HG02642 (cell line): ENCODE data around the gene NDUFS6.

Experiments used
- ATAC-seq: cut with Tn5 transposase; IDR thresholded peaks from one replicate; pipeline ENCODE4 v1.9.1; 2021; ENCODE audit warnings: mild to moderate bottlenecking; ENCODE audit not compliant: unreplicated experiment, poor library complexity

The NDUFS6 gene

DNA sequence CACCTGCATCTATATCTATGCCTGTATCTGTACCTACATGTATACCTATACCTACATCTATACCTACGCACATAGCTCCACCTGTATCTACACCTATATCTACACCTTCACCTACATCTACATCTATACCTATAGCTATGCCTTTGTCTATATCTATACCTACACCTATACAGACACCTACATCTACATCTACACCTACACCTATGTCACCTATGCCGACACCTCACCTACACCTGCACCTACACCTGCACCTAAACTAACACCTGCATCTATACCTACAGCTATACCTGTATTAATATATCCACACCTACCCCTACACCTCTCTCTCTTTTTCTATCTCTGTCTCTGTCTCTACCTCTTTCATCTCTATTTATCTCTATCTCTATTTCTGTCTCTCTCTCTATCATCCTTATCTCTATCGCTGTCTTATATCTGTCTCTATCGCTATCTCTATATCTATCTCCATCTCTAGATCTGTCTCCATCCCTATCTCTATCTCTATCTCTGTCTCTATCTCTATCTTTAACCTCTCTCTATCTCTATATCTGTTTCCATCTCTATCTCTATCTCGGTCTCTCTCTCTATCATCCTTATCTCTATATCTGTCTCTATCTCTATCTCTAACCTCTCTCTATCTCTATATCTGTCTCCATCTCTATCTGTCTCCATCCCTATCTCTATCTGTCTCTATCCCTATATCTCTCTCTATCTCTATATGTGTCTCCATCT is 43.7 kb downstream of the NDUFS6 start:
- ATAC-seq: no peak

DNA sequence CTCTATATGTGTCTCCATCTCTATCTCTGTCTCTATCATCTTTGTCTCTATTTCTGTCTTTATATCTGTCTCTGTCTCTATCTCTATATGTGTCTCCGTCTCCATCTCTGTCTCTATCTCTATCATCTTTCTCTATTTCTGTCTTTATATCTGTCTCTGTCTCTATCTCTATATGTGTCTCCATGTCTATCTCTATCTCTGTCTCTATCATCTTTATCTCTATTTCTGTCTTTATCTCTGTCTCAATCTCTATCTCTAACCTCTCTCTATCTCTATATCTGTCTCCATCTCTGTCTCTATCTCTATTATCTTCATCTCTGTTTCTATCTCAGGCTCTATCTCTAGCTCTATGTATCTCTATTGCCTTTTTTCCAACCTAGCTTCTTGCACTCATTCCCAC is 44.5 kb downstream of the NDUFS6 start:
- ATAC-seq: no peak

DNA sequence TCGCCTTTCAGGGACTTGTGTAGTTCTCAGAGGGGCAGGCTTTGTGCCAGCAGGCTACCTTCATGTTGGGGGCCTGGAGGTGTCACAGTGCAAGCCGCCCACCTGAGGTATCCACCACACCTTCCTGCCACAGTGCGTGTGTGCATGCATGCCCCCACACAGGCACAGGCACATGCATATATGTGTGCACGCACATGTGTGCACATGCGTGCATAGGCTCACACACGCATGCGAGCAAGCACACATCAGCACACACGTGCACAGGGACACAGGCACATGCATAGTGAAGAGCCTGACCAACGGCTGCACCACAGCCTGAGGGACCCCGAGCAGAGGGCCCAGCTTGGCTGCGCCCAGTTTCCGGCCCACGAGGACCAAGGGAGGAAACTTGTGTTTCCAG is 45.4 kb downstream of the NDUFS6 start:
- ATAC-seq: no peak

DNA sequence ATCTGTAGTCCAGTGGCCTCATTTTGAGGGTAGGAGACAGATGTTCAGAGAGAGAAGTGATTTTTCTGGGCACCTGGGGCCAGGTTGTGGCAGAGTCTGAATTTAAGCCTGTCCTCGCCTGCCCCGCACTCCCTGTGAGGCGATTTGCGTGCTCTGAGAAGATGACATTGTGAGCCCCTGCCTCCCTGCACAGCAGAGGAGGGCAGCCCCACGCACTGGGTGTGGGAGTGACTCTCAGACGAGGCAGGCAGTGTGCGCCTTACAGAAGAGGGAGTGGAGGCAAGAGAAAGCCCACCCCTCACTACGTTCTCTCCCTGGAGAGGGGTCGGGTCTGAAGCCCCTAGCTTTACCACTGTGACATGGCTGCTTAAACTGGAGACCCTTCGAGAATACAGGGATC is 45.8 kb downstream of the NDUFS6 start:
- ATAC-seq: no peak

DNA sequence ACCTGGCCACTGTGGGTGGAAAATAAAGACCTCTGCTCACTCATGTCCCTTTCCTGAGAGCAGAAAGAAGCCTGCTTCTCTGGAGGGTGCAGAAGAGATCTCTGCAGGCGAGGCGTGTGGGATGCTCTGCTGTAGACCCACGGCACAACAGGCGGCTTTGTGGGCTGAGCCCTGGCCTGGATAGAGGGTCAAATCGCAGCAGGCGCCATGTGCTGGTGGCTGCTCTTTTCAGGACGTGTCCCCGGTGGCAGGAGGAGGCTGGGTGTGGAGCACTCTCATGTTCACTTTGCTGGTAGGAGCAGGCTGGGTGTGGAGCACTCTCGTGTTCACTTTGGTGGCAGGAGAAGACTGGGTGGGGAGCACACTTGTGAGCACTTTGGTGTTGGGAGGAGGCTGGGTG is 46.4 kb downstream of the NDUFS6 start:
- no peak for ATAC-seq

DNA sequence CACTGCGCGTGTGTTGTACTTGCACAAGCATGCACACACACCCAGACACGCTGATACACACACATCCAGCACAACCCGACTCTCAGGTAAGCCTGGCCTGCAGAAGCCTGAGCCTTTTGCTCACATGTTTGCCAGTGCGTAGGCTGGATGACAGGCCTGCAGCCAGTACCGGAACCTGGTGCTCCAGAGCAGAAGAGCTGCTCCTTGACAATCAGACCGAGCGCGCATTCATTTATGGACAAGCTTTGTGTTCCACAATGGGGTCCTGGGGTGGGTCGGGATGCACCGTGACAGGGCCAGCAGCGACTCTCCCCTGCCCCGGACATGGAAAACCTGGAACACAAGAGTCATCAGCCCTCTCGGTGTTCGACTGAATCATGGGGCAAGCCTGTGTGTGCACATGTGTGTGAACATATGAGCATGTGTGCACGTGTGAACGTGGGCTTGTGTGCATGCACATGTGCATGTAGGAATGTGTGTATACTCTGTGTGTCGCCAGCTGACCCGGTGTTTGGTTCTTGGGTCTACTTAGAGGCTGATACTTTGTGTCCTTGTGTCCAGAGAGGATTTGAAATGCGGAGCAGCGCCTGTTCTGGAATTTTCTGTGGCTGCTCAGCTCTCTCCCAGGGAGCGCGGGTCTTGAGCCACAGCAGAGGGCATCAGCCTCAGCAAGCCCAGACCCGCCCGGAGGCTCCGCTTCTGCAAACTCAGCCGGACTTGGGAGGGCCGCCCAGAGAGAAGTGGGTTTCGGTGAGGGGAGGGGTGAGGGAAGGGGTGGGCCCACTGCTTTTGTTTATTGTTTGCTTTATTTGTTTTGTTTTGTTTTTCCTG is 49.3 kb downstream of the NDUFS6 start:
- no peak for ATAC-seq

DNA sequence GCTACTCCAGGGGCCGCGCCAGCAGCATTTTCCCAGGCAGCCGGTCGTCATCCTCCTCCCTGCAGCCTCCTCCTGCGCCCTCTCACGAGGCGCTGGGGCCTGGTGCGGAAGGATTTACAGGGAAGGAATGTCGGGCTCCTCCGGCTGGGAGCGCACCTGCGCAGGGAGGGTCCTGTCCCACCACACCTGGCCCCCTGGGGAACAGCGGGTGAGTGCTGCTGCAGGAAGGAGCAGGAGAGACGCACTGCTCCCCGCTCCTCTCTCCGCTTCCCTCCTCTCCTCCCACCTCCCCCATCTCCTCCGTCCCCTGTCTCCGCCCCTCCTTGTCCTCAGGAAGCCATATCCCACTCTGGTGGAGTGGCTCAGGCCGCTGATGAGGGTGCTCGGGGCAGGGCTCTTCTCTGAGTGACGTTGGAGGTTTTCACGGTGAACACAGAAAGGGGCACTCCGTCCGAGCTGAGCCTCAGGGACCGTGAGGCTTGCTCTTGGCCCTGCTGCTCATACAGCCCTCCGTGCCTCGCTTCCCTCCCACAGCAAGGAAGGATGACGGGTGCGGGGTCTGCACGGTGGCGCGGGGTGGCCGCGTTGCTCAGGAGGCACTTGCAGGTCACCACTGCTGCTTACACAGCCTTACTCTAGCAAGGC is 50.2 kb downstream of the NDUFS6 start:
- ATAC-seq: no peak

DNA sequence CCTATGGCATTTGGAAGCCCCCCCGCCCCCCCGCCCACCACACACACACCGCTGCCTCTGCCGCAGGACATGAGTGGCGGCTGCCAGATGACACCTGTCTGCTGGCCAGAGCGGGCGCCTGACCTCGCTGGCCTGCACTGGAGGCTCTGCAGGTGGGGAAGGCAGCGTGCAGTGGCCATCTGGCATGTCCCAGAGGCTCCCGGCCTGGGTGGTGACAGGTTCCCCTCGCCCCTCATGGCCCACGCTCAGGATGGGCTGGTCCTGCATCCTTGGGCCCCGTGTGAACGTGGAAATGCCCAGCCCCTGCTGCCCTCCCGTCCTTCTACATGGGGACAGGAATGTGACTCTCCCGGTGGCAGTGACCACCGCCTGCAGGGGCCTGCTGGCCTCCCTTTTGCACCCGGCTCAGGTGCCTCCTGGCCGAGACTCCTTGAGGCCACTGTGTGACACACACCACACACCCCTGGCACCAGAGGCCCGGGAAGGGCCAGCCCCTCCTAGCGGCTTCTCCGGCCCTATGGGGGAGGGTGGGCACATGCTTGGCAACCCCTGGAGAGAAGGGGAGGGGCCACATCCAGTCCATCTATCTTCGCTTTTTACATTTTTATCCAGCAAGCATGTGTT is 51.2 kb downstream of the NDUFS6 start:
- ATAC-seq: no peak

DNA sequence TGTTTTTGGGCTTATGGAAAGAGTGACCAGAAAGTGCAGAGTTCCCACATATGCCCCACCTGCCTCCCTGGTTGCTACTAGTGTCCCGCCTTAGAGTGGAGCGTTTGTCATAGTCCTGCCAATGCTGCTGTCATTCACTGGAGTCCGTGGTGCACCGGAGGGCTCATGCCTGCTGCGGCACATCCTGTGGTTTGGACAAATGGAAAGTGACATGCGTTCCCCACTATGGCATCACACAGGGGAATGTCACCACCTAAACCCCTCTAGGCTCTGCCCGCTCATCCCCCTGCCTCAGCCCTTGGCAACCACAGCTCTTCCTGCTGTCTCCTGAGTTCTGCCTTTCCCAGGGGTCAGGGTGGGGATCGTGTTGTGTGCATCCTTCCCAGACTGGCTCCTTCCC is 52.3 kb downstream of the NDUFS6 start:
- no peak for ATAC-seq

DNA sequence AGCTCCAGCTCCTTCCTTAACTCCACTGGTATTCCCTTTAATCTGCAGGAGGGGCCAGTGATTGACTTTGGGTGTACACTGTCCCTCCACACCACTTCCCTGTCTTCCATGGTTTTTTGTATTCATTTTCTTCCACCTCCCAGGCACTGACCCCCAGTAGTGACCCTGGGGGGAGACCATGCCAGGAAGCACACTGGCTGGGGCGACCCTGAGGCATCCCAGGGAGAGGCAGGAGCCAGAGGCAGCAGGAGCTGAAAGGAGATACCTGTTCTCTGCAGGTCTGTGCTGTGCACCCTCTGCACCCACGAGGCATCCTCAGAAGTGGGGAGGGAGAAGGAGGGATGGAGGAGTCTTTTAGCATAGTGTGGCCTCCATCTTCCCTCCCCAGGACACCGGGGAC is 53.9 kb downstream of the NDUFS6 start:
- no peak for ATAC-seq

DNA sequence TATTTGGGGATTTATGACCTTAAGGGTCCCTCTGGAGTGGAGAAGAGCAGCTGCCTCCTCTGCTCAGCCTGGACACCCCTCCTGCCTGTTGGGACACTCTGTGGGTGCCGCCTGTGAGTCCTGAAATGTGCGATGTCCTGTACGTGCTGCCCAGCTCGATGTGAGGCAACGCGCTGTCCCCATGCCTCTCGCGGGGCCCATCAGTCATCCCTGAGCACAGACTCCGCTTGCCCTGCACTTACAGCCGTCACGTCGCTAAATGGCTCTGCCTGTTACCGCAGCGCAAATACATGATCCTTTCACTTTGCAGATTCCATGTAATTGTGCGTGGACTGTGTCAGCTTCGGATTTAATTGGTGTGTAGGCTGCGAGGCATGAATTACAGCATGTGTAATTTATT is 54.4 kb downstream of the NDUFS6 start:
- no peak for ATAC-seq

DNA sequence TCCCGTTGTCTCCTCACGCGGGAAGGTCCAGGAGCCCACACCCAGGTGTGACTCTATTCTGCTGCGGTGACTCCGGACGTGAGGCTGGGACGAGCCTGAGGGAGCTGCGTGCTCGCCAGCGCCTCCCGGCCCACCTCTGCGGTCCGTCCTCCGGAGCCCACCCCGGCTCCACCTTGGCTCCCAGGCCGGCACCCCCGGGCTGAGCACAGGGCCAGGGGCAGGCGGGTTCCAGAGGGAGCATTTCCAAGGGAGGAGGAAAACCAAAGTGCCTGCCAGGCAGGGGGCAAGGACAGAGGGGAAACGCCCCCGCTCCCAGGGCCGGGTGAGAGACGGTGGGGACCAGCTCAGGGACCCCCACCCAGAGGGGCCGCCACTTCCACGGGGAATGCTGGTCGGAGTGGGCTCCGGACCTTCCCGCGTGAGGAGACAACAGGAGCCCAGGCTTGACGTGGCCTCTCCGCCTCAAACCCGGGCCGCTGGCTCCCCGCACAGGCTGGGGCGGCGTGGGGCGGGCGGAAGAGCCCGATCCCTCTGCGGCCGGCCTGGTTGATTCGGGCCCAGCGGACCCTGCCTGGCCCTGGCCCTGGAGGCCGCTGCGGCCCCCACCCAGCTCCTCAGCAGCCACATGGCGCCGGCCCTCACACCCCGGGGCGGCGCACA is 55.5 kb downstream of the NDUFS6 start:
- no peak for ATAC-seq

DNA sequence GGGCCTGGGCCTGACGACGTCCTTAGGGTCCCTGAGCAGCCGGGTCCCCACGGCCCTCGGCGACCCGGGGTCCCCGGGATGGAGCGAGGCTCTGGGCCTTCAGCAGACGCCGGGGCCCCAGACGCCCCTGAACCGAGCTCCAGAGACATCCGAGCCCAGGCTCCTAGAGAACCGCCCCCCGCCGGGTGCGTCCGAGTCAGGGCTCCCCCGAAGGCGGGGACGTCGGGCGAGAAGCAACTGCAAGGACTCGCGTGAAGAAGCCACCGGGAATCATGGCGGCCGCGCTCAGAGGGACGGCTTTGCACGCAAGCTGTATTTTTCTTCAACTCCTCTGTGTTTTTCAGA is 56.0 kb downstream of the NDUFS6 start:
- no peak for ATAC-seq

DNA sequence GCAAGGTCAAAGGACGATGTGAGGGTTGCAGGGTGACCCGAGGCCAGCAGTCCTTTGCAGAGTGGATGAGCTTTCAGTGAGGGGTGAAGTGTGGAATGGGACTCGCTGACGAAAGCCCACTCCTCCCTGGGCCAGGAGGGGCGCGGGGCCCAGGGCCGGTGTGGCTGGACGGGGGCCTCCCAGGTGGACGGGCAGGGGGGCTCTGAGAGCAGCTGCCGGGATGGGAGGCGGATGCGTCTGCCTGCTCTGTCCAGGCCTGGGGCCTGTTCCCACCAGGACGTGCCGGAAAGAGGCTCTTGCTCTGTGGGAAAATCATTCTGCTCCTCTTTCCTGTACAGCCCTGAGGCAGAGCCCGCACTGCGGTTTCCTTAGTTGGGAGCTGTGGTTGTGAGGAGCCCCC is 57.2 kb downstream of the NDUFS6 start:
- no peak for ATAC-seq

DNA sequence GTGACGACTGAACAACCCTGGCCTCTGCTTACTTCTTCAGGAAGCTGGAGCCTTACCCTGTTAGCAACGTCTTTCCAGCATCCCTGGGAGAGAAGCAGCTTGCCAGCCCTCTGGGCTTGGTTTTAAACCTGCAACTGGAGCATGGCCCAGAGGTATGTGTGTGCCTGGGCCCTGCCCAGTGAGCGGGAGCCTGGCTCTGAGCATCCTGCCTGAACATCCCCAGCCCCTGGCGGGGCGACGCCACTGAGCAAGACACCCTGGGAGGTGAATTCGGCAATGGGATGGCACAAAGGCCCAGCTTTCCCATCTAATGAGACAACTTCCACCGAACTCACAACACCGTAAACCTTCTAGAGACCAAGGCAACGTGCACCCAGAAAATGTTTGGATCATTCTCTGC is 57.9 kb downstream of the NDUFS6 start:
- ATAC-seq: no peak

DNA sequence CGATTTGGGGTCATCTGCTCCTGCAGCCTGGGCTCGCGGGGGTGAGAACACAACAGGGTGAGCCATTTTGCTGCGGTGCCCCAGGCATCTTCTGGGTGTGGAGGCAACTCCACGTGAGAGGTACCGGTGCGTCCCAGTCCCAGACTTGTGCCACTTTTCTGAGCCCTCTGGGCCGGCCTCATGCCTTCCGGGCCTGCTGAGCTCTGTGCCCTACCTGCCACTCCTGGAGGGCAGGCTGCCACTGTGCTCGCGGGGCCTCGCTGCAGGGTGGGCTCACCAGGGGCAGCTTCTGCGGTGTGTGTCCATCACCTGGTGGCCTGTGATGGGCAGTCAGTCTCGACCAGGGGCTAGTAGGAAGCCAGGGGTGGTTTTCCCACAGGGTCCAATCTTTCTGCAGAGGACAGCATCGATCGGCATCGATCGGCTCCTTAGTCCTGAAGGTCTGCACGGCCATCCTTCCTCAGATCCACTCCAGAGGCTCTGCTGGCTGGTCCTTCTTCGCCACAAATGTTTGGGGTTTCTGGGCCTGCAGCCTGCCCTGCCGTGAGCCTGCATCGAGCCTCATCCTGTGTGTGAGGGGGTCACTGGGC is 58.9 kb downstream of the NDUFS6 start:
- ATAC-seq: no peak

DNA sequence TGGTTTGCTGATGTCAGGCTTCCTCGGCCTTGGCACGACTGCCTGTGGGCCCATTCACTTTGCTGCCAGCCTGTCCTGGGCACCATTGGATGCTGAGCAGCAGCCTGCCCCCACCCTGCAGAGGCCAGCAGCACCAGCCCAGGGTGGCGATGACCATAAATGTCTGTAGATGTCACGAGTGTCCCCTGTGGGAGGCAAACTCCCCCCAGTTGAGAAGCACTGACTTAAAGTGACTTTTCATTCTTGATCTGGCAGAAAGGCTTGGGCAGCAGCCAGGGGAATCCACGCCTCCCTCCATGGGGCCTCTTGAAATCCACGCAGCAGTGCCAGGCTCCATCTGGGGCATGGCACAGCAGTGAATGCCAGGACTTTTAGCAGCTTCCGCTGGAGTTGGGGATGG is 59.7 kb downstream of the NDUFS6 start:
- ATAC-seq: no peak

DNA sequence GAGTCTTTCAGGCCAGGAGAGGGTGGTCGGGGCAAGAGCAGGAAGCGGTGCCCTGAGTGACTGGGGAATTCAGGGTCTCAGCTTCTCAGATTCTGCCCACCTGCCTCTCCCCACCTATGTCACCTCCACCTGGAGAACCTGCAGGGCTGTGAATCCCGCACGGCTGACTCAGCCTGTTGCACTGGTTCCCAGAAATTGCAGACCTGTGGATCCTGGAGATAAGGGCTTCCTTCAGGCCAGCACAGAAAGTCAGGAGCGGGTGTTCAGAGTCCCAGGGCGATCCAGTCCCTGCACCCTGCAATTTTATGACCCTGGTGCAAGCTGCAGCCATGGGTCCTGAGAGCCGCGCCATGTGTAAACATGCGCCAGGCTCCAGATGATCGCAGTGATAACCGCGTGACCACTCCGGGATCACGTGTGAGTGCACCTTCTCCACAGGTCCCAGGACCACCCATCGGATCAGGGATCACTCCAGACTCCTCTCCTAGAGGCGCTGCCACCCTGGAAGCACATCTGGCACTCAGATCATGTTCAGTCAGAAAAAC is 63.8 kb downstream of the NDUFS6 start:
- ATAC-seq: no peak

DNA sequence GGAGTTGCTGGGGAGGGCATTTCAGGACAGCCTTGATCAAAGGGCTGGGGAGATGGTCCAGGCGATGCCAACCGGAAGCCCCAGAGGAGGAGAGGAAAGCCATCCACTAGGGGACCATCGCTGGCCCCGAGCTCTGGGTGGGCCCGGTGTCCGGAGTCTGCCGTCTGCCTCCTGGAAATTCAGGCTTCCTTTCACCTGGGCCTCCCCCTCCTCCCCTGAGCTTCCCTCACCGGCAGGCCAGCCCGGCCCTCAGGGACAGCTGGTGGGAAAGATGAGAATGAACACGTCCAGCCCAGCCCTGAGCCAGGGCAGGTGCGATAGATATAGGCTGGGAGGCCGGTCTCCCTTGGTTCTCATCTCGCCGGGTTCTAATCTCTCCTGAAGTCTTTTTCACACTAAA is 64.3 kb downstream of the NDUFS6 start:
- ATAC-seq: no peak
